Thymus (tissue), 11 donors: Measurements from ENCODE around the gene MYRIP. TPM values are rescaled to one million over a fixed set of nuclear protein-coding genes. Genes with fewer than 3 reads are reported as not detected.

Experiments used
- DNase-seq, 9 donors: peaks; one replicate each; pipeline ENCODE4 v3.0.0-alpha.2; 2013; ENCODE audit warnings: low spot score in 9 of 9, low read depth in 6 of 9, missing footprints in 1 of 9
- H3K27ac ChIP-seq, 2 donors: one replicate each; pipeline ENCODE4 v1.5.1; 2013; ENCODE audit warnings: control low read depth in 1 of 2, low read depth in 1 of 2, low read length in 1 of 2, mild to moderate bottlenecking in 1 of 2, moderate library complexity in 1 of 2
- H3K27me3 ChIP-seq, 2 donors: one replicate each; pipeline ENCODE4 v1.5.1; 2013; ENCODE audit warnings: low read length in 1 of 2; ENCODE audit not compliant: control insufficient read depth in 2 of 2, insufficient read depth in 1 of 2
- H3K36me3 ChIP-seq, 2 donors: one replicate each; pipeline ENCODE4 v1.5.1; 2013; ENCODE audit warnings: low read length in 1 of 2, mild to moderate bottlenecking in 1 of 2, moderate library complexity in 1 of 2; ENCODE audit not compliant: control insufficient read depth in 2 of 2, insufficient read depth in 2 of 2
- H3K4me1 ChIP-seq, 2 donors: one replicate each; pipeline ENCODE4 v1.5.1; 2013; ENCODE audit warnings: low read length in 2 of 2; ENCODE audit not compliant: control insufficient read depth in 2 of 2, insufficient read depth in 2 of 2
- H3K4me3 ChIP-seq, 2 donors: one replicate each; pipeline ENCODE4 v1.5.1; 2013; ENCODE audit warnings: low read length in 2 of 2, control low read depth in 1 of 2, mild to moderate bottlenecking in 1 of 2
- H3K9me3 ChIP-seq, 2 donors: one replicate each; pipeline ENCODE4 v1.5.1; 2013; ENCODE audit warnings: low read length in 1 of 2, mild to moderate bottlenecking in 1 of 2; ENCODE audit not compliant: control insufficient read depth in 2 of 2, insufficient read depth in 1 of 2
- WGBS: extraction: QIAGEN DNeasy Blood & Tissue Kit; methylation state at CpG from one replicate; pipeline ENCODE4 v1.1.7; 2013; 5-methylcytosine and 5-hydroxymethylcytosine counted together
- polyA plus RNA-seq: library from polyadenylated mRNA; stranded (reverse); fragments of 200-250 nt; gene quantifications from one replicate; pipeline ENCODE4 v1.2.3, GENCODE V29; 2013
- total RNA-seq: library from RNA; stranded (reverse); fragments of 120-200 nt; gene quantifications from one replicate; pipeline ENCODE4 v1.2.4, GENCODE V29; 2013
- donor health status: healthy.

MYRIP gene
- total and polyA plus RNA-seq, 2 donors, result 0.28 to 1.6 TPM

GRCh38 chr3:40258064-40258463 is 448.7 kb downstream of the MYRIP start:
- H3K27ac ChIP-seq, result no peak overlapping the region
- no peak overlapping the region for H3K4me3 ChIP-seq
- WGBS, result 99% methylated on average over 7 of the region's 7 CpGs
- no peak for DNase-seq
- H3K27me3 ChIP-seq, result no peaks in the 10 kb centered on the region
- no peaks in the 10 kb centered on the region for H3K36me3 ChIP-seq
- H3K9me3 ChIP-seq, result no peaks in the 10 kb centered on the region
- no peaks in the 10 kb centered on the region for H3K4me1 ChIP-seq

- H3K36me3 ChIP-seq, result no peaks in the 10 kb centered on the region
- WGBS, result 96% methylated on average over 1 of the region's 1 CpG
Measured at GRCh38 chr3:40258555-40258954, 449.1 kb downstream of the MYRIP start.

GRCh38 chr3:40262331-40262730 is 452.9 kb downstream of the MYRIP start:
- Histone ChIP-seq H3K4me1 (no peaks in the 10 kb centered on the region), H3K4me3 (no peak overlapping the region), H3K9me3 (no peaks in the 10 kb centered on the region), H3K36me3 (no peaks in the 10 kb centered on the region), H3K27me3 (no peaks in the 10 kb centered on the region), H3K27ac (no peak overlapping the region)
- DNase-seq, result no peak

More at GRCh38 chr3:40258555-40258954, 449.1 kb downstream of the MYRIP start:
- H3K27ac ChIP-seq, result no peak overlapping the region
- H3K9me3 ChIP-seq, result no peaks in the 10 kb centered on the region
- H3K4me1 ChIP-seq, result no peaks in the 10 kb centered on the region
- DNase-seq, result no peak
- H3K27me3 ChIP-seq, result no peaks in the 10 kb centered on the region
- H3K4me3 ChIP-seq, result no peak overlapping the region

GRCh38 chr3:40264451-40264850 is 455.0 kb downstream of the MYRIP start:
- 94% methylated on average over 1 of the region's 1 CpG for WGBS
- H3K9me3 ChIP-seq, result no peaks in the 10 kb centered on the region
- no peak overlapping the region for H3K27ac ChIP-seq
- H3K27me3 ChIP-seq, result no peaks in the 10 kb centered on the region
- H3K4me3 ChIP-seq, result no peak overlapping the region
- H3K4me1 ChIP-seq, result no peaks in the 10 kb centered on the region
- DNase-seq, result no peak
- H3K36me3 ChIP-seq, result no peaks in the 10 kb centered on the region

GRCh38 chr3:40265181-40265580 is 455.8 kb downstream of the MYRIP start:
- Histone ChIP-seq H3K36me3 (no peaks in the 10 kb centered on the region), H3K4me3 (no peak overlapping the region), H3K27me3 (no peaks in the 10 kb centered on the region), H3K27ac (no peak overlapping the region), H3K4me1 (no peaks in the 10 kb centered on the region), H3K9me3 (no peaks in the 10 kb centered on the region)
- DNase-seq, result no peak

GRCh38 chr3:40267937-40268724 is 458.7 kb downstream of the MYRIP start:
- Histone ChIP-seq H3K9me3 (no peaks in the 10 kb centered on the region), H3K27ac (no peak overlapping the region), H3K27me3 (no peaks in the 10 kb centered on the region), H3K36me3 (no peaks in the 10 kb centered on the region), H3K4me1 (no peaks in the 10 kb centered on the region), H3K4me3 (no peak overlapping the region)
- DNase-seq, result no peak
- WGBS, result 89% methylated on average over 4 of the region's 4 CpGs

- H3K4me1 ChIP-seq, result no peaks in the 10 kb centered on the region
- H3K27me3 ChIP-seq, result no peaks in the 10 kb centered on the region
- H3K4me3 ChIP-seq, result no peak overlapping the region
- H3K9me3 ChIP-seq, result no peaks in the 10 kb centered on the region
- no peak overlapping the region for H3K27ac ChIP-seq
- no peak for DNase-seq
- H3K36me3 ChIP-seq, result no peaks in the 10 kb centered on the region
- 88% methylated on average over 2 of the region's 2 CpGs for WGBS
Measured at GRCh38 chr3:40268802-40269524, 459.6 kb downstream of the MYRIP start.

- no peak overlapping the region for H3K27ac ChIP-seq
- DNase-seq, result no peak
- no peaks in the 10 kb centered on the region for H3K4me1 ChIP-seq
- no peaks in the 10 kb centered on the region for H3K27me3 ChIP-seq
- no peaks in the 10 kb centered on the region for H3K36me3 ChIP-seq
- no peaks in the 10 kb centered on the region for H3K9me3 ChIP-seq
- 0% methylated on average over 1 of the region's 1 CpG for WGBS
- no peak overlapping the region for H3K4me3 ChIP-seq
Measured at GRCh38 chr3:40278791-40279190, 469.4 kb downstream of the MYRIP start.

GRCh38 chr3:40281995-40282394 is 472.6 kb downstream of the MYRIP start:
- 92% methylated on average over 2 of the region's 2 CpGs for WGBS
- Histone ChIP-seq H3K4me3 (no peak overlapping the region), H3K27me3 (no peaks in the 10 kb centered on the region), H3K36me3 (no peaks in the 10 kb centered on the region), H3K4me1 (no peaks in the 10 kb centered on the region), H3K9me3 (no peaks in the 10 kb centered on the region), H3K27ac (no peak overlapping the region)
- no peak for DNase-seq
